Common myeloid progenitor, CD34-positive (primary cell): ENCODE measurements around the gene NOC4L.
A peak's percentile ranks its signal among the peaks of the same experiment; 100 is the strongest.

Experiments used
- CTCF ChIA-PET: fragments of 350-600 bp; sonication (Branson Sonifier 250); formaldehyde crosslinking; loops from one replicate; lab custom pipeline; 2021; ENCODE audit warnings: antibody characterized with exemption; lab: Charles Lee
- POLR2A ChIA-PET: fragments of 350-600 bp; sonication (Branson Sonifier 250); formaldehyde crosslinking; loops from one replicate; lab custom pipeline; 2021; ENCODE audit warnings: antibody characterized with exemption; lab: Charles Lee
- DNase-seq, 3 donors: peaks; one replicate each; pipeline versions ENCODE4 v3.0.0 to v3.0.0-alpha.2; 2013
- H3K27ac ChIP-seq, 2 experiments: 1 replicate in 1 of 2; 2 replicates in 1 of 2; pipeline ENCODE4 v1.7.0; 2013; ENCODE audit warnings: inconsistent platforms in 2 of 2, low read length in 2 of 2, mild to moderate bottlenecking in 2 of 2, low read depth in 1 of 2, moderate library complexity in 1 of 2; ENCODE audit not compliant: severe bottlenecking in 2 of 2, insufficient read depth in 1 of 2, poor library complexity in 1 of 2
- H3K27me3 ChIP-seq, 5 experiments: replicated peaks in 2 of 5; 1 replicate in 3 of 5; 2 replicates in 2 of 5; pipeline versions ENCODE4 v1.6.1 to v1.7.0; 2013; ENCODE audit warnings: low read length in 4 of 5, mild to moderate bottlenecking in 2 of 5, moderate library complexity in 2 of 5, inconsistent platforms in 1 of 5; ENCODE audit not compliant: insufficient read depth in 5 of 5, control insufficient read depth in 4 of 5
- H3K36me3 ChIP-seq, 4 experiments: 1 replicate in 2 of 4; 2 replicates in 2 of 4; pipeline versions ENCODE4 v1.6.1 to v1.7.0; 2013; ENCODE audit warnings: low read length in 3 of 4, control low read depth in 1 of 4, mild to moderate bottlenecking in 1 of 4; ENCODE audit not compliant: control insufficient read depth in 4 of 4, insufficient read depth in 4 of 4
- H3K4me1 ChIP-seq, 4 experiments: 1 replicate in 3 of 4; 2 replicates in 1 of 4; pipeline versions ENCODE4 v1.6.1 to v1.7.1; 2013; ENCODE audit warnings: low read length in 3 of 4, mild to moderate bottlenecking in 3 of 4, control low read depth in 1 of 4, inconsistent platforms in 1 of 4, moderate library complexity in 1 of 4; ENCODE audit not compliant: control insufficient read depth in 4 of 4, insufficient read depth in 4 of 4; ENCODE audit errors: control extremely low read depth in 1 of 4
- H3K4me3 ChIP-seq, 7 experiments: 1 replicate in 4 of 7; 2 replicates in 3 of 7; pipeline versions ENCODE4 v1.5.1 to v1.7.0; 2013; ENCODE audit warnings: mild to moderate bottlenecking in 7 of 7, low read length in 6 of 7, moderate library complexity in 6 of 7, inconsistent platforms in 2 of 7, low read depth in 2 of 7, control low read depth in 1 of 7; ENCODE audit not compliant: insufficient read depth in 4 of 7, control insufficient read depth in 1 of 7; ENCODE audit errors: extremely low read depth in 1 of 7
- H3K9me3 ChIP-seq, 5 experiments: 1 replicate in 4 of 5; 2 replicates in 1 of 5; pipeline versions ENCODE4 v1.6.1 to v1.7.1; 2013; ENCODE audit warnings: low read length in 4 of 5, mild to moderate bottlenecking in 2 of 5, inconsistent platforms in 1 of 5, low read depth in 1 of 5, moderate library complexity in 1 of 5; ENCODE audit not compliant: control insufficient read depth in 4 of 5, insufficient read depth in 2 of 5; ENCODE audit errors: control extremely low read depth in 1 of 5
- WGBS: methylation state at CpG from one replicate; pipeline ENCODE4 v1.1.5; 2013; ENCODE audit not compliant: insufficient coverage; 5-methylcytosine and 5-hydroxymethylcytosine counted together

NOC4L gene

DNA sequence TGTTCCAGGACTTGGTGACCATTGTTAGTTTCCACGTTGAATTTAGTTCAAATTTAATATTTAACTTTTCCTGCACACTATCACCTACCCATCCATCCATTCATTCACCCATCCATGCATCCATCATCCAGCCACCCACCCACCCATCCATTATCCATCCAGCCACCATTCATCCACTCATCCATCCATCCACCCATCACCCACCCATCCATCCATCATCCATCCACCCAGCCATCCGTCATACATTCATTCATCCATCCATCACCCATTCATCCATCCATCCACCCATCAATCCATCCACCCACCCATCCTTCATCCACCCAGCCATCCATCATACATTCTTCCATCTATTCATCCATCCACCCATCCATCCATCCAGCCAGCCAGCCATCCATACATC is 21.8 kb downstream of the NOC4L start:
- peaks cover 0 to 32% (median 22%) of the 10 kb centered on the region in 4 experiments for H3K4me1 ChIP-seq
- H3K4me3 ChIP-seq, result no peak overlapping the region
- ChIA-PET CTCF (interaction anchor here (0.5 kb wide), 1 partner anchor 315 kb away, joined by 3 read pairs; no protein-coding TSS in a partner anchor), POLR2A (no interaction called here)
- no peak for DNase-seq
- H3K36me3 ChIP-seq, result no peaks in the 10 kb centered on the region
- H3K27ac ChIP-seq, result no peak overlapping the region
- H3K9me3 ChIP-seq, result no peaks in the 10 kb centered on the region
- peaks cover 0 to 29% (median 2%) of the 10 kb centered on the region in 5 experiments for H3K27me3 ChIP-seq
- 77% methylated on average over 2 of the region's 2 CpGs for WGBS

DNA sequence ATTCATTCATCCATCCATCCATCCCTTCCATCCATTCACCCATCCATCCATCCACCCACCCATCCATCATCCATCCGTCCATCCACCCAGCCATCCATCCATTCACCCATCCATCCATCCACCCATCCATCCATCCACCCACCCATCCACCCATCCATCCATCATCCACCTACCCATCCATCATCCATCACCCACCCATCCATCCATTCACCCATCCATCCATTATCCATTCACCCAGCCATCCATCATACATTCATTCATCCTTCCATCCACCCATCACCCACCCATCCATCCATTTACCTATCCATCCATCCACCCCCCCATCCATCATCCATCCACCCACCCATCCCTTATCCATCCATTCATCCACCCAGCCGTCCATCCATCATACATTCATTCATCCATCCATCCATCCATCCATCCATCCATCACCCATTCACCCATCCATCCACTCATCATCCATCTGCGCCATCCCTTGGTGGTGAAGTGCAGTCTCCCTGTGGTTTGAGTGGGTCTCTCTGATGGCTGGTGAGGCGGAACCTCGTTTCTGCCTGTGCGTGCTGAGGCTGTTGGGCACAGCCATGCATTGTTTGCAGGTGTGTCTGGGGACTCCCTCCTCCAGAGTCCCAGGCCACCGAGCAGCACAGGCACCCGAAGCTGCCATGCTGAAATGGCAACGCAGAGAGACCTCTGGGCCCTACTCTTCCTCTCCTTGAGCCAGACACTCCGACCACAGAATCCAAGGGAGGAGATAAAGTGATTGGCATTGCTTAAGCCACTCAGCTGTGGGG is 22.7 kb downstream of the NOC4L start:
- no peak overlapping the region for H3K27ac ChIP-seq
- H3K4me3 ChIP-seq, result no peak overlapping the region
- H3K9me3 ChIP-seq, result no peaks in the 10 kb centered on the region
- POLR2A ChIA-PET, result no interaction called here
- H3K27me3 ChIP-seq, result peaks cover 0 to 32% (median 4%) of the 10 kb centered on the region in 5 experiments
- H3K36me3 ChIP-seq, result no peaks in the 10 kb centered on the region
- no peak for DNase-seq
- WGBS, result 95% methylated on average over 9 of the region's 10 CpGs
- CTCF ChIA-PET, result no interaction called here
- H3K4me1 ChIP-seq, result peaks cover 0 to 31% (median 22%) of the 10 kb centered on the region in 4 experiments

DNA sequence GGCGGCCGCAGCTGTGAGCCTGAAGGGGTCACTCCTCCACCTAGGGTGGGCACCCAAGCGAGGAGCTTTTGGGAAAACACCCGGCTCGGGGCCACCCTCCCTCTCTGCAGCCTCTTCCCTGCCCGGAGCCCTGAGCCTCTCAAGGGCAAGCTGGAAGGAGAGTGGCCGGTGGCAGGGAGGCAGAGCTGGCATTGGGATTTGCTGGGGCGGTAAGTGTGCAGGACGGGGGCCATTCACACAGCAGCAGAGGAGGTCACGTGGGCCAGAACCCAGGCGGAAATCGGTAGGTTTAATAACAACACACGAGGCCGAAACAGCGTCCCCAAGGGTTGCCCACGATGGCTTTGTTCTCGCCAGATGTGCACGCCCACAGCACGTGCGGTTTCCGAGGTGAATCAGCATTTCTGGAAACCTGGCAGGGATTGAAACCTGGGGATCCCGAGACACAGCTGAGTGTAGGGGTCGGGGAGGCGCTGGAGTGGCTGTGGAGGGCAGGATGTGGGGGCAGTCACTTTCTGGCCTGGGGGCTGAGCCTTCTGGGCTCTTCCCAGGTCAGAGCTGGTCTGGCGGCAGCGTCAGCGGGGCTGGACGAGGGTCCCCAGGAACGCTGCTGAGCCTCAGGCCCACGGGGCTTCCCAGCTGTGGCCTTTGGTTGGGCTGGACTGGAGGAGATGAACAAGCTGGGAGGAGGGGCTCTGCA is 23.5 kb downstream of the NOC4L start:
- peak in 2 of 3 donors; percentile 65 for DNase-seq
- 74% methylated on average over 28 of the region's 30 CpGs for WGBS
- Histone ChIP-seq H3K9me3 (no peaks in the 10 kb centered on the region), H3K27me3 (peaks cover 0 to 32% (median 4%) of the 10 kb centered on the region in 5 experiments), H3K4me3 (no peak overlapping the region), H3K27ac (no peak overlapping the region), H3K4me1 (peaks cover 0 to 30% (median 21%) of the 10 kb centered on the region in 4 experiments), H3K36me3 (no peaks in the 10 kb centered on the region)
- CTCF ChIA-PET, result interaction anchor here (0.6 kb wide), 1 partner anchor 694 kb away, joined by 3 read pairs; no protein-coding TSS in a partner anchor
- POLR2A ChIA-PET, result no interaction called here

DNA sequence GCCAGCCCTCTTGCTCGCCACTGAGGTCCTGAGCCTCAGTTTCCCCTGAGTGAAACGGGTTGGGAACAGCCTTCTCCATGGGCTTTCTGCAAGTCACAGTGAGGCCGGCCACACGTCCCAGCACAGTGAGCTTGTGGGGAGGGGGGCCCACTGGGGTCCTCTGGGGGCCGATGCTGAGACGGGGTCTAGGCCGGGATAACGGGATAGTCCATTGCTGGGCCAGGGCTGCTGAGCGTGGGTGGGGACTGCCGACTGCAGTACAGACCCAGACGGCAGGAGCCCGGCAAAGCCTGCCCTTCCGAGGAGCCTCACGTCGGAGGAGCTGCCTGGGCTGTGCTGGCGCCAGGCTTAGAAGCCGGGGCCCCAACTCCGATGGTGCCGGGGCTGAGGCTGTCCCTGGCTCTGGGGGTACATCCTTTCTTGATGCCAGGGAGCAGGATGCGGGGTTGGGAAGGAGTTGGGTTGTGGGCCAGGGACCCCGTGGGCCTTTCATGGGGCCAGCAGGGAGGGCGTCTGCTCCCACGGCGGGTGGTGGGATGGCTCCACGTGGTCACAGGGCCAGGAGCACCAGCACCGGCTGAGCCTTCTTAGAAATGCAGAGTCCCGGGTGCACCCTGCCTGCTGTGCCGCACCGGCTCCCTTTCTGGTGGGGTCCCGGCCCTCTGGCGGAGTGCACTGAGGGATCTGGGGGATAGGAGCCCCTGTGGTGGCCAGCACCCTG is 24.2 kb downstream of the NOC4L start:
- ChIA-PET POLR2A (no interaction called here), CTCF (interaction anchor here (0.6 kb wide), 1 partner anchor 694 kb away, joined by 3 read pairs; no protein-coding TSS in a partner anchor)
- 93% methylated on average over 30 of the region's 31 CpGs for WGBS
- Histone ChIP-seq H3K4me1 (peaks cover 0 to 32% (median 24%) of the 10 kb centered on the region in 4 experiments), H3K27me3 (peaks cover 0 to 32% (median 4%) of the 10 kb centered on the region in 5 experiments), H3K9me3 (no peaks in the 10 kb centered on the region), H3K4me3 (no peak overlapping the region), H3K36me3 (no peaks in the 10 kb centered on the region), H3K27ac (no peak overlapping the region)
- DNase-seq, result no peak

DNA sequence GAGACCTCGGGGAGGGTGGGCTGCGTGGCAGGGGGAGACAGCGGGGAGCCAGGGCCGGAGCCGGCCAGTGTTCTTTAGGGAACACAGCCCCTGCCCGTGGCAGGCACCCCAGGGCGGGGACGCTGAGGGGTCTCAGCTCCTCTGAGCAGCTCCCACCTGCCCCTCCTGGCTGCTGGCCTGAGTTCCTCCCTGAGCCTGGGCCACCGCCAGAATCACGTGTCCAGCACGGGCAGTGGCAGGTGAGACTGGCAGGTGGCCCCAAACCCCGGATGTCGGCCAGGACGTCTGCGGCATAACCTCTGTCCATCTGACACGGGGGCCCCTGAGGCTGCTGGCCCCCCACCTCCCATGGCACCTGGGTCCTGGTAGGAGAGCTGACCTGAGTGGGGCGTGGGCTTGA is 25.1 kb downstream of the NOC4L start:
- Histone ChIP-seq H3K4me1 (peaks cover 0 to 34% (median 27%) of the 10 kb centered on the region in 4 experiments), H3K27me3 (peaks cover 0 to 33% (median 4%) of the 10 kb centered on the region in 5 experiments), H3K9me3 (no peaks in the 10 kb centered on the region), H3K27ac (no peak overlapping the region), H3K4me3 (no peak overlapping the region), H3K36me3 (no peaks in the 10 kb centered on the region)
- POLR2A ChIA-PET, result no interaction called here
- CTCF ChIA-PET, result no interaction called here
- DNase-seq, result no peak
- 71% methylated on average over 13 of the region's 17 CpGs for WGBS

DNA sequence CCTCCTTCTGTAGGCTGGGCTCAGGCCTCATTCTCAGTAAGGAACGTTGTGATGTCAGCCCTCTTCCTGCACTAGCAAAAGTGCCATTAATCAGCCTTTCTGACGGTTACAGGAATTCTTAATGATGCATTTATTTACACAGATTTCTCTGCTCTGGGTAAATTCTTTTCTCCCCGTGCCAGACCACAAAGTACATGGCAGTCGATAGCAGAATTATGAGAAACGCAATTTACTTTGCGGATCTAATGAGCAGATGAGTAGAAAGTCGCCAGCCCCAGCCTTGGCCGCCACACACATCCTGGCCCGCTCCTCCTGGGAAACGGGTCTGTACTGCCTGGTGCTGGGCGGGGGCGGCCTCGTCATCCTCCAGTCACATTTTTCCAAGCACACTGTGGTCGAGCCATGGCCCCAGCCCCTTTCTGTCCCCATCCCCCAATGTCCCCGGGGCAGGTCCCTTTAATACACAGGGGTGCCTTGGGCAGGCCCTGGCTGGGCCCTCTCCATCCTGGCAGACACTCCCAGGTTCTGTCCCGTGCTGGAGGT is 25.9 kb downstream of the NOC4L start:
- DNase-seq, result peak in 2 of 3 donors; percentile 47 to 69
- H3K4me3 ChIP-seq, result no peak overlapping the region
- no peak overlapping the region for H3K27ac ChIP-seq
- CTCF ChIA-PET, result interaction anchor here (1.6 kb wide), 1 partner anchor 49 kb away, joined by 4 read pairs; no protein-coding TSS in a partner anchor
- no peaks in the 10 kb centered on the region for H3K9me3 ChIP-seq
- 17% methylated on average over 12 of the region's 16 CpGs for WGBS
- H3K27me3 ChIP-seq, result peaks cover 0 to 41% (median 4%) of the 10 kb centered on the region in 5 experiments
- peaks cover 0 to 34% (median 27%) of the 10 kb centered on the region in 4 experiments for H3K4me1 ChIP-seq
- POLR2A ChIA-PET, result no interaction called here
- no peaks in the 10 kb centered on the region for H3K36me3 ChIP-seq
